HG03457 (cell line): ENCODE data around the gene TPRA1.

Source experiments
- ATAC-seq: cut with Tn5 transposase; IDR thresholded peaks from one replicate; pipeline ENCODE4 v1.9.1; 2021; ENCODE audit warnings: moderate number of reproducible peaks; ENCODE audit not compliant: unreplicated experiment

TPRA1 gene

GRCh38 chr3:127590593-127591465, at the start of gene TPRA1:
TSS of gene TPRA1 (minus strand) at chr3:127590733. CDS start at chr3:127580146, 10,587 bp downstream.
- ATAC-seq, result peak; percentile 58

- no peak for ATAC-seq
These were observed 49.5 kb upstream of the TPRA1 start for GRCh38 chr3:127640042-127640355.

- ATAC-seq, result no peak
These were observed 48.9 kb upstream of the TPRA1 start for GRCh38 chr3:127639173-127640041.

GRCh38 chr3:127637971-127638370, 47.4 kb upstream of the TPRA1 start:
- no peak for ATAC-seq

GRCh38 chr3:127637546-127637945, 47.0 kb upstream of the TPRA1 start:
- ATAC-seq, result no peak

GRCh38 chr3:127634653-127635052, 44.1 kb upstream of the TPRA1 start:
- ATAC-seq, result no peak

- no peak for ATAC-seq
These were observed 41.7 kb upstream of the TPRA1 start for GRCh38 chr3:127632035-127632820.

GRCh38 chr3:127630811-127631714, 40.5 kb upstream of the TPRA1 start:
- no peak for ATAC-seq

- ATAC-seq, result no peak
These were observed 39.2 kb upstream of the TPRA1 start for GRCh38 chr3:127629467-127630403.

GRCh38 chr3:127628788-127629466, 38.4 kb upstream of the TPRA1 start, which contains the start of gene PODXL2:
TSS of gene PODXL2 (plus strand) at chr3:127629185. CDS start at chr3:127629220, 35 bp downstream.
- ATAC-seq, result no peak

- ATAC-seq, result no peak
These were observed 37.9 kb upstream of the TPRA1 start for GRCh38 chr3:127628426-127628787.

- no peak for ATAC-seq
These were observed 35.3 kb upstream of the TPRA1 start for GRCh38 chr3:127625821-127626220.

GRCh38 chr3:127624063-127624462, 33.5 kb upstream of the TPRA1 start:
- no peak for ATAC-seq

- ATAC-seq, result no peak
These were observed 32.4 kb upstream of the TPRA1 start for GRCh38 chr3:127622772-127623576.

- no peak for ATAC-seq
These were observed 31.5 kb upstream of the TPRA1 start for GRCh38 chr3:127622031-127622430.

GRCh38 chr3:127620637-127621375, 30.3 kb upstream of the TPRA1 start:
- no peak for ATAC-seq

- ATAC-seq, result no peak
These were observed 28.4 kb upstream of the TPRA1 start for GRCh38 chr3:127618891-127619290.
